Activated naive CD4-positive, alpha-beta T cell treated with anti-CD3 and anti-CD28 coated beads, Interleukin-2, amount 50 U/mL, for 24 hours (primary cell): ENCODE data around the gene PGS1.

Experiments
- H3K27ac Mint-ChIP-seq: one replicate; pipeline ENCODE4 v1.8.0; 2021; ENCODE audit warnings: mild to moderate bottlenecking, mixed read lengths
- H3K27me3 Mint-ChIP-seq: one replicate; pipeline ENCODE4 v1.8.0; 2021; ENCODE audit warnings: mixed read lengths
- H3K36me3 Mint-ChIP-seq: one replicate; pipeline ENCODE4 v1.8.0; 2021; ENCODE audit warnings: mixed read lengths
- H3K4me1 Mint-ChIP-seq: one replicate; pipeline ENCODE4 v1.8.0; 2021; ENCODE audit warnings: mixed read lengths
- H3K4me3 Mint-ChIP-seq: one replicate; pipeline ENCODE4 v1.8.0; 2021; ENCODE audit warnings: mild to moderate bottlenecking, mixed read lengths
- H3K9me3 Mint-ChIP-seq: one replicate; pipeline ENCODE4 v1.8.0; 2021; ENCODE audit warnings: mixed read lengths

Gene PGS1

GRCh38 chr17:78368854-78369495, 9.5 kb upstream of the PGS1 start:
- Mint-ChIP-seq H3K27me3 (no peaks in the 10 kb centered on the region), H3K36me3 (no peaks in the 10 kb centered on the region), H3K4me3 (no peak overlapping the region), H3K27ac (no peak overlapping the region), H3K4me1 (peaks cover 11% of the 10 kb centered on the region), H3K9me3 (no peaks in the 10 kb centered on the region)

DNA sequence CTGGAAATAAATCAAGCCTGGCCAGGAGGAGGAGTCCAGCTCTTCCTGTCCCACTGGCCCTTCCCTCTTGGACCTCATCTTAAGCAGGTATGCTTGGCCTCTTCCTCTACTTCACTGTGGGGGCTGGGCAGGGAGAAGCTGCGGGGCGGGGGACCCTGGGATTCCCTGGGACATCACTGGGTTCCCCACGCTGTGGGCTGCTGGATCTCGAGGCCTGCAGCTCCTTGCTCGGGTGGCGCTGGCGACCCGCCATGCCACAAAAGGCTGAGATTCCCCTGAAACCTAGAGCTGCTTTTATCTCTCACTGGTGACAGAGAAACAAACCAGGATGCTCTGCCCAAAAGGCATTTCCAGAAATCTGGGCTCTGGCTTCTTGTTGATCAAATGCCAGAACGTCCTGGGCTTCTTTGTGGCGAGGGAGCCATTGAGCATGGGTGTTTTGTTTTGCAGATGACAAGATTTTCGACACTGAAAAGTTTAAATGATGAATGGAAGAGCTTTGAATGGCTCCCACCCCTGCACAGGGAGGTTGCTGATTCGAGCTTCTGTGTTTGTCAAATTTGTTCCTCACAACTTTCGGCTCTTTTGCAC, 8.6 kb upstream of the PGS1 start:
- H3K4me1 Mint-ChIP-seq, result peaks cover 3% of the 10 kb centered on the region
- no peak overlapping the region for H3K27ac Mint-ChIP-seq
- H3K27me3 Mint-ChIP-seq, result no peaks in the 10 kb centered on the region
- H3K4me3 Mint-ChIP-seq, result no peak overlapping the region
- H3K36me3 Mint-ChIP-seq, result no peaks in the 10 kb centered on the region
- no peaks in the 10 kb centered on the region for H3K9me3 Mint-ChIP-seq

DNA sequence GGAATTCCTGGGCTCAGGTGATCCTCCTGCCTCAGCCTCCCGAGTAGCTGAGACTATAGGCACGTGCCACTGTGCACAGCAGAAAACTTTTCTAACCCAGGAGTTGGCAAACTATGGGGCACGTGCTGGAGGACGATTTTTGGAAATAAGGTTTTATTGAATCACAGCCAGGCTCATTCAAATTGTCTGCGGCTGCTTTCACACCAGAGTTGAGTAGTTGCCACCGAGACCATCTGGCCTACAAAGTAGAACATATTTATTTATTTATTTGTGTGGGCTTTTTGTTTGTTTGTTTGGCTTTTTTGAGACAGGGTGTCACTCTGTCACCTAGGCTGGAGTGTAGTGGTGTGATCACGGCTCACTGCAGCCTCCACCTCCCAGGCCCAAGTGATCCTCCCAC, 7.4 kb upstream of the PGS1 start:
- H3K4me1 Mint-ChIP-seq, result peaks cover under 1% of the 10 kb centered on the region
- no peaks in the 10 kb centered on the region for H3K9me3 Mint-ChIP-seq
- H3K27ac Mint-ChIP-seq, result no peak overlapping the region
- no peaks in the 10 kb centered on the region for H3K27me3 Mint-ChIP-seq
- no peaks in the 10 kb centered on the region for H3K36me3 Mint-ChIP-seq
- no peak overlapping the region for H3K4me3 Mint-ChIP-seq

- Mint-ChIP-seq H3K27ac (peak overlapping the region; percentile 30), H3K9me3 (no peaks in the 10 kb centered on the region), H3K27me3 (no peaks in the 10 kb centered on the region), H3K4me3 (no peak overlapping the region), H3K36me3 (no peaks in the 10 kb centered on the region), H3K4me1 (peaks cover 9% of the 10 kb centered on the region)
Measured at GRCh38 chr17:78372841-78373240, 5.6 kb upstream of the PGS1 start.

DNA sequence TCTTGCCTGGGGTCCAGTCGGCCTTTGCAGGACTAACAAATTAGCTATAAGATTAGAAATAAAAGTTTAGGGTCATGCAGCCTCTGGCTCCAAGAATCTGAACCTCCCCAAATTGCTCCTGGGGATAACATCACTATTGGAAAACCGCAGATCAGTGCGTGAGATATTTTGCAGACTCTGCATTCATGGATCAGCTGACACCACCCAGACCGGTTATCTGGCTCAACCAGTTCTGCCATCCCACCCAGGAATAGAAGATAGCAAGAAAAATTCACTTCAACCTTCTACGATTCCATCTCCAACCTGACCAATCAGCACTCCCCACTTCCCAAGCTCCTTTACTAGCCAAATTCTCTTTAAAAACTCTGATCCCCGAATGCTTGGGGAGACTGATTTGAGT, 4.3 kb upstream of the PGS1 start:
- Mint-ChIP-seq H3K4me3 (no peak overlapping the region), H3K27ac (no peak overlapping the region), H3K27me3 (no peaks in the 10 kb centered on the region)

DNA sequence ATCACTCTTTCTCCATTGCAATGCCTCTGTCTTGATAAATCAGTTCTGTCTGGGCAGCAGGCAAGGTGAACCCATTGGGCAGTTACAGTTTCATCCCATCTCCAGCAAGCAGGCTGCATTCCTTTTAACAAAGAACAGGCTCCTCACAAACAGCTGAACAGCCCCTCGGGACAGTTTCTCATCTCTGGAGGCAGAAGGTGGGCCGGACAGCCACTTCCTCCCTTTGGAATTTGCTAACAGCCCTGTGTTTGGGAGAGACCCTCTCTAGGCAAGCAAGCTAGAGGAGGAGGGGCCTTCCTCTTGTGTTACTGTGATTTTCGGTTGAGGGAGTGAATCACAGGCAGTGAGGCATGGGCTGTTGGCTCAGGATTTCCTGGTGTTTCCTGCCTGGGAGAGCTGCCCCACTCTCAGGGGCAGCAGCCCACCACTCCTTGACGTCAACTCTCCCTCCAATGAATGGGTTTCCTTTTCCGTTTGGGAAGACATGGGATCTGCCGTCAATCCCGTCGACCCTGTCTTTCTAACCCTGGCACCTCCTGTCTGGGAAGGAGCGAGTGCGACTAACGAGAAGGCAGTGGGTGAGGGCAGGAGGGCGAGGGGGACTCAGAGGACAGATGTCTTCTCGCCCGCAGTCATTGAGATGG, 3.7 kb upstream of the PGS1 start:
- Mint-ChIP-seq H3K9me3 (no peaks in the 10 kb centered on the region), H3K27ac (no peak overlapping the region), H3K4me1 (peaks cover 16% of the 10 kb centered on the region), H3K36me3 (peaks cover 1% of the 10 kb centered on the region), H3K27me3 (no peaks in the 10 kb centered on the region), H3K4me3 (no peak overlapping the region)

More for the DNA sequence above, 4.3 kb upstream of the PGS1 start:
- H3K9me3 Mint-ChIP-seq, result no peaks in the 10 kb centered on the region
- peaks cover 1% of the 10 kb centered on the region for H3K36me3 Mint-ChIP-seq
- H3K4me1 Mint-ChIP-seq, result peaks cover 13% of the 10 kb centered on the region

DNA sequence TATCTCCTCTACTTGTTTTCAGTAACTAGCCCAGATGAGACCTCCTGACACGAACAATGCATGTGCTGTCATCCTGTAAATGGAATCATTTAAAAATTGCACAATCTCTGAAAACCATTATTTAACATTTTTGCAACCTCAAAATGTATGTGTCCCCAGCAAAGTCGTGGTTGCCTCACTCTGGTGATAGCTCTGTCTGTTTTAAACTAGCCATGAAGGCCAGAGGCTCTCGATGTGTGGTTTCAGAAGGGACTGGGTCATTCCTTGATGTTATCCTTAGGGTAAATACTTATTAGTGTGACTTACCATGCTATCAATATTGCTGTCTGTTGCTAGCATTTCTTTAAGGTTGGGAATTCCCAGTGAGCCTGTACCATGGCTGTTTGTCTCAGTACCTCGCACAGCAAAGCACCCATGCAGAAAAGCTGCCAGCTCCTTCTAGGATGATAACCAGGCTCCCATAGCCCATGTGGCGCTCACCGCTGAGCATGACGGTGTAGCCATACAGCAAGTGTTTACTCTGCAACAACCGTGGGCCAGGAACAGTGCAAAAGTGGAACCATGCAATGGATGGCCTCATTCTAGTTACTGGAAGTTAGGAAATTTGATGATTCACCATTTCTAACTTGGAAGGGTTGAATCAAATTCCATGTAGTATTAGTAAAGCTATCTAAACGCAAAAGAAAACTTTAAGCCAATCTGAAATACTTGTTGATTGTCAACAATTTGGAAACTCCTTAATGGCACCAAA, 2.9 kb upstream of the PGS1 start:
- Mint-ChIP-seq H3K4me1 (peaks cover 22% of the 10 kb centered on the region), H3K27ac (no peak overlapping the region), H3K4me3 (no peak overlapping the region), H3K9me3 (no peaks in the 10 kb centered on the region), H3K36me3 (peaks cover 6% of the 10 kb centered on the region), H3K27me3 (no peaks in the 10 kb centered on the region)

- Mint-ChIP-seq H3K4me1 (peaks cover 28% of the 10 kb centered on the region), H3K36me3 (peaks cover 6% of the 10 kb centered on the region), H3K27me3 (no peaks in the 10 kb centered on the region), H3K27ac (peak overlapping the region; percentile 48), H3K4me3 (no peak overlapping the region), H3K9me3 (no peaks in the 10 kb centered on the region)
Measured at GRCh38 chr17:78376161-78376560, 2.3 kb upstream of the PGS1 start.

- H3K27me3 Mint-ChIP-seq, result no peaks in the 10 kb centered on the region
- H3K27ac Mint-ChIP-seq, result peak overlapping the region; percentile 57
- H3K4me3 Mint-ChIP-seq, result peak overlapping the region; percentile 86
- H3K4me1 Mint-ChIP-seq, result peaks cover 43% of the 10 kb centered on the region
- peaks cover 8% of the 10 kb centered on the region for H3K36me3 Mint-ChIP-seq
- H3K9me3 Mint-ChIP-seq, result no peaks in the 10 kb centered on the region
Measured at GRCh38 chr17:78377858-78378224, 608 bp upstream of the PGS1 start.

DNA sequence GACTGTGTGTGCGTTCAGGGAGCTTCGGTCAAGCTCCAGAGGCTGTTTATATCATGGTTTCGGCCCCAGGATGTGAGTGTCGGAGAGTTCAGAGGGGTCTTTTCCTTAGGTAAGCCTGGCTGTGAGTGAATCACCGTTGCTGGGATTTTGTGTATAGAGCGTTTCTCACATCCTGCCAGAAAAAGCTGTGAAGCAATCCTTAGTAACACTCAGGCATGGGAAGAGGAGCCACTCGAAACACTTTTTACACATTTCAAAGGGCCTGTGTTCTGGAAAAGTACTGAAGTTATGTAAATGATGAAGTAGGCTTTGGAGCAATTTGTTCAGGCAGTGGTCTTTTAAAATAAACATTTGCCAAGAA, 662 bp downstream of the PGS1 start:
- Mint-ChIP-seq H3K4me1 (peaks cover 55% of the 10 kb centered on the region), H3K4me3 (peak overlapping the region; percentile 86), H3K27ac (peak overlapping the region; percentile 92), H3K36me3 (peaks cover 8% of the 10 kb centered on the region), H3K27me3 (no peaks in the 10 kb centered on the region), H3K9me3 (no peaks in the 10 kb centered on the region)

DNA sequence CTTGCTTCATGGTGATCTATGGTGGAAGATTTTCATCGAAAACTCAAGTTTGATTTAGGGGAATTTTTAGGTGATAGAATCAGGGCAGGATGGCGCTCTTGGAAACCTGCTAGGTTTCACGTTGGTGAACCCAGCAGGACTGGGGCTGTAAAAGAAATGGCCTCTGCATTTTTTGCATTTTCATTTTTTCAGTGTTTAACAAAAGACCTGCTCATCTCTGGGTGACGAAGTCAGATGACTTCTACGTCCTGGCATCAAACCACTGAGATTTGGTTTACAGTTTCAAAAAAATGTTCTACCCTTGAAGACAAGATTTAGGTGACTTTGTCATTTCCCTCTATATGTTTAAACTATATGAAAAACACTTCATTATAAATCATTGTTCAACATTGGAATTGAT, 1.9 kb downstream of the PGS1 start:
- peak overlapping the region; percentile 98 for H3K27ac Mint-ChIP-seq
- peaks cover 66% of the 10 kb centered on the region for H3K4me1 Mint-ChIP-seq
- H3K4me3 Mint-ChIP-seq, result peak overlapping the region; percentile 86
- H3K27me3 Mint-ChIP-seq, result no peaks in the 10 kb centered on the region
- no peaks in the 10 kb centered on the region for H3K9me3 Mint-ChIP-seq
- peaks cover 13% of the 10 kb centered on the region for H3K36me3 Mint-ChIP-seq

GRCh38 chr17:78381601-78382232, 3.3 kb downstream of the PGS1 start:
- Mint-ChIP-seq H3K27ac (peak overlapping the region; percentile 98), H3K4me3 (peak overlapping the region; percentile 86), H3K4me1 (peaks cover 76% of the 10 kb centered on the region), H3K27me3 (no peaks in the 10 kb centered on the region), H3K36me3 (peaks cover 13% of the 10 kb centered on the region), H3K9me3 (no peaks in the 10 kb centered on the region)

DNA sequence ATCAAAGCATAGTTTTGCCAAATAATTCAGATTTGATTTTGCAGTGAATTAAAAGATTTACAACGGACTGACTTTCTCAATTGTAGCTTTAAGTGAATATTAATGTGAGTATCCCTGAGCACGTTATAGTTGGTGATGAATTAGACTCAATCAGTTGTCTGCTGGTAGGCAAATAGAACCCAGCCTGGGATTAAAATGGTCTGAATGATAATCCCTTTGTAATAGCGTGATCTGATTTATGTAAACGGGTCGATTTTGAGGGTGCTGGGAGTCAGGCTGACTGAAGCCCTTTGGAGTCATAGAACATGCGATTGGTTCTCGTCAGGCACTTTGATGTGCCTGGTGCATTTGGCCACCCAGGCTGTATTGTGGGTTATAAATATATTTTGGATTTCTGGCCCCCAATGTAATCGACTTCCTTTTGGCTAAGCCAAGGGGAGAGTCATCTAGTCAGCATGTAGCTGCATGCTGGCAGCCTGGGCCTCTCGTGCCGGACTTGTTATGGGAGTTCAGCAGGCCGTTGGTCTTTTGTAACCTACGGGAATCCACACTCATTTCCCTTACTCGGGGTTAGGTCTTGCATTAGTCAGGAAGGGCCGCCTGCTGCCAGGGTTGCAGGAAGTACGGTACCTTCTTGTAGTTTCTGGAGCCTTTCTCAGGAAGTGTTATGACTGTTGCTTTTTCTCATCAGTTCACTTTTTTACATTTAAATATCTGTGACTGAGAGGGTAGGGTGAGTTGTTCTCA, 5.4 kb downstream of the PGS1 start:
- H3K27ac Mint-ChIP-seq, result peak overlapping the region; percentile 99
- peak overlapping the region; percentile 85 for H3K4me3 Mint-ChIP-seq
- H3K36me3 Mint-ChIP-seq, result peaks cover 18% of the 10 kb centered on the region
- H3K27me3 Mint-ChIP-seq, result no peaks in the 10 kb centered on the region
- no peaks in the 10 kb centered on the region for H3K9me3 Mint-ChIP-seq
- peaks cover 85% of the 10 kb centered on the region for H3K4me1 Mint-ChIP-seq

GRCh38 chr17:78384479-78385175, 6.2 kb downstream of the PGS1 start:
- peaks cover 17% of the 10 kb centered on the region for H3K36me3 Mint-ChIP-seq
- peaks cover 82% of the 10 kb centered on the region for H3K4me1 Mint-ChIP-seq
- H3K27me3 Mint-ChIP-seq, result no peaks in the 10 kb centered on the region

More at GRCh38 chr17:78384479-78385175, 6.2 kb downstream of the PGS1 start:
- Mint-ChIP-seq H3K4me3 (peak overlapping the region; percentile 85), H3K27ac (peak overlapping the region; percentile 99), H3K9me3 (no peaks in the 10 kb centered on the region)
